CD4-positive, alpha-beta memory T cell (primary cell): ENCODE results near the gene RABEP1. TPM values are rescaled to one million over a fixed set of nuclear protein-coding genes. Genes with fewer than 3 reads are reported as not detected.
"Not testable (repeated sequence)": the region's sequence is repeated elsewhere in the genome, so short reads cannot be mapped to it uniquely, and the experiment has no call there.

Experiments used
- CTCF ChIA-PET: fragments of 350-600 bp; sonication (Branson Sonifier 250); formaldehyde crosslinking; loops from one replicate; lab custom pipeline; 2021; ENCODE audit warnings: inconsistent platforms; ENCODE audit not compliant: partially characterized antibody; lab: Charles Lee
- POLR2A ChIA-PET: fragments of 350-600 bp; sonication (Branson Sonifier 250); formaldehyde crosslinking; loops from one replicate; lab custom pipeline; 2021; ENCODE audit not compliant: partially characterized antibody; lab: Charles Lee
- DNase-seq, 5 donors: peaks; one replicate each; pipeline versions ENCODE4 v3.0.0 to v3.0.0-alpha.2; 2020 to 2022; ENCODE audit warnings: mixed read lengths in 1 of 5
- H3K27ac ChIP-seq: one replicate; pipeline ENCODE4 v1.7.0; 2013; ENCODE audit warnings: low read depth, low read length
- H3K27me3 ChIP-seq: 2 replicates; pipeline ENCODE4 v1.7.0; 2013; ENCODE audit warnings: mild to moderate bottlenecking, low read length, moderate library complexity; ENCODE audit not compliant: insufficient read depth
- H3K36me3 ChIP-seq: 2 replicates; pipeline ENCODE4 v1.7.0; 2013; ENCODE audit warnings: mild to moderate bottlenecking, low read length, moderate library complexity; ENCODE audit not compliant: insufficient read depth
- H3K4me1 ChIP-seq: 2 replicates; pipeline ENCODE4 v1.7.0; 2013; ENCODE audit warnings: mild to moderate bottlenecking, low read length, moderate library complexity; ENCODE audit not compliant: insufficient read depth
- H3K4me3 ChIP-seq, 2 donors: one replicate each; pipeline ENCODE4 v1.7.0; 2013; ENCODE audit warnings: low read length in 2 of 2, mild to moderate bottlenecking in 1 of 2
- H3K9me3 ChIP-seq, 2 donors: one replicate each; pipeline ENCODE4 v1.7.0; 2013; ENCODE audit warnings: low read length in 2 of 2, control low read depth in 1 of 2; ENCODE audit not compliant: control insufficient read depth in 1 of 2
- H3K27ac Mint-ChIP-seq, 7 donors: one replicate each; pipeline ENCODE4 v1.8.0; 2020 to 2021; ENCODE audit warnings: mixed read lengths in 7 of 7, mild to moderate bottlenecking in 6 of 7, inconsistent platforms in 3 of 7, moderate library complexity in 3 of 7
- H3K27me3 Mint-ChIP-seq, 2 donors: one replicate each; pipeline ENCODE4 v1.8.0; 2020 to 2021; ENCODE audit warnings: mixed read lengths in 2 of 2
- H3K36me3 Mint-ChIP-seq, 2 donors: one replicate each; pipeline ENCODE4 v1.8.0; 2020 to 2021; ENCODE audit warnings: mixed read lengths in 2 of 2, inconsistent platforms in 1 of 2, mild to moderate bottlenecking in 1 of 2
- H3K4me1 Mint-ChIP-seq, 4 donors: one replicate each; pipeline ENCODE4 v1.8.0; 2020 to 2021; ENCODE audit warnings: mixed read lengths in 4 of 4, mild to moderate bottlenecking in 1 of 4
- H3K4me3 Mint-ChIP-seq, 8 donors: one replicate each; pipeline ENCODE4 v1.8.0; 2020 to 2021; ENCODE audit warnings: mixed read lengths in 8 of 8, mild to moderate bottlenecking in 7 of 8, moderate library complexity in 6 of 8, inconsistent platforms in 3 of 8
- H3K9me3 Mint-ChIP-seq, 8 donors: one replicate each; pipeline ENCODE4 v1.8.0; 2020 to 2021; ENCODE audit warnings: mixed read lengths in 8 of 8, mild to moderate bottlenecking in 5 of 8, inconsistent platforms in 3 of 8, moderate library complexity in 1 of 8
- intact Hi-C: fragments of 100-400 bp; cut with micrococcal nuclease; formaldehyde crosslinking; loops from one replicate; pipeline ENCODE4 v1.15.1; 2023
- polyA plus RNA-seq, 2 donors: library from polyadenylated mRNA; unstranded; fragments of 300-500 nt; fragmentation: Illumina TruSeq; gene quantifications; one replicate each; pipeline ENCODE4 v1.2.3, GENCODE V29; 2021
- total RNA-seq, 2 experiments: library from RNA; stranded (reverse); gene quantifications; one replicate each; pipeline ENCODE4 v1.2.3, GENCODE V29; 2021

Gene RABEP1
- total and polyA plus RNA-seq, 4 experiments from 2014 or later: 13.9 to 54.2 (median 43.5) TPM

GRCh38 chr17:5431234-5431633 lies 149.2 kb downstream of the RABEP1 start:
- CTCF ChIA-PET: interaction anchor here (5.6 kb wide), 1 partner anchor 8 kb away, joined by 26 read pairs; the partner anchor contains the start of gene C1QBP
- H3K27ac Mint-ChIP-seq: peak overlapping the region in 4 of 7 donors; percentile 1 to 74 (median 34)
- H3K9me3 ChIP-seq, H3K4me1 Mint-ChIP-seq, H3K4me3 Mint-ChIP-seq, intact Hi-C loops, H3K4me3 ChIP-seq, H3K27me3 ChIP-seq, H3K4me1 ChIP-seq, H3K9me3 Mint-ChIP-seq, POLR2A ChIA-PET, H3K27me3 Mint-ChIP-seq, H3K27ac ChIP-seq, DNase-seq: not testable (repeated sequence)
- H3K36me3 ChIP-seq: peaks cover 73% of the 10 kb centered on the region
- H3K36me3 Mint-ChIP-seq: peaks cover 58 to 81% of the 10 kb centered on the region in 2 donors

DNA sequence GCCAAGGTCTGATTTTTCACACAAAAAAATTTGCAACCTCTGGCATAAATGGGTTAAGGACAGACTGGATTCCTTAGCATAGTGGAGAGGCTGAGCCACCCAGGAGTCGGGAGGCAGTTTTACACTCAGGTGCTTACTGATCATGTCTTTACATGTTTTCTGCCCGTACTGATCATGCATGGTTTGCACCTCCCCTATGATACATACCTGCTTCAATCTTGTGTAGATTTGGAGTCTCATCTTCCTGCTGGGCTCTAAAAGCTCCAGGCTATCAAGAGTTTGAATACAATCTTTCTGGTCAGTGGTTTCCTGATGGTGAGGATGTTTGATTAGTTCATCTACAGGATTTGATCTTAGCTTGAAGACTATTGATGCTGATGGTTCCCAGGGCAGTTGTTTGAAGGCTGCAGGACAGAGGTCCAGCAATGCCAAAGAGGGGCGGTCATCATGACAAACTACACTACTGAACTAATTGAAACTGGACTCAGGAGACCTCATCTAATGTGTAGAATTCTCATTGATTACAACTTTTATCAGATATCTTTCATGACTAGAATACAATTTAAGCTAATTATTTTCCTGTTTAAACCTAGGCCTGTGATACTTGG lies 150.0 kb downstream of the RABEP1 start:
- Mint-ChIP-seq H3K4me1 (peaks cover 6 to 18% (median 13%) of the 10 kb centered on the region in 4 donors), H3K27ac (peak overlapping the region in 3 of 7 donors; percentile 17 to 30 (median 23)), H3K36me3 (peaks cover 61 to 87% of the 10 kb centered on the region in 2 donors), H3K4me3 (no peak overlapping the region), H3K9me3 (no peaks in the 10 kb centered on the region), H3K27me3 (no peaks in the 10 kb centered on the region)
- Histone ChIP-seq H3K27ac (no peak overlapping the region), H3K9me3 (no peaks in the 10 kb centered on the region), H3K36me3 (peaks cover 73% of the 10 kb centered on the region), H3K27me3 (no peaks in the 10 kb centered on the region), H3K4me1 (peaks cover 12% of the 10 kb centered on the region), H3K4me3 (no peak overlapping the region)
- intact Hi-C loops: no loop called here
- CTCF ChIA-PET: interaction anchor here (0.7 kb wide), 1 partner anchor 9 kb away, joined by 6 read pairs; no protein-coding TSS in a partner anchor
- POLR2A ChIA-PET: interaction anchor here (1.2 kb wide), 1 partner anchor 13 kb away, joined by 3 read pairs; the partner anchor contains the start of genes NUP88 and RPAIN
- DNase-seq: no peak

- CTCF ChIA-PET: no interaction called here
- Histone ChIP-seq H3K4me1 (peaks cover 34% of the 10 kb centered on the region), H3K27ac (no peak overlapping the region), H3K36me3 (peaks cover 53% of the 10 kb centered on the region), H3K27me3 (no peaks in the 10 kb centered on the region), H3K9me3 (no peaks in the 10 kb centered on the region), H3K4me3 (no peak overlapping the region)
- Mint-ChIP-seq H3K4me3 (no peak overlapping the region), H3K27me3 (no peaks in the 10 kb centered on the region), H3K27ac (peak overlapping the region in 2 of 7 donors; percentile 37 to 41), H3K36me3 (peaks cover 45 to 77% of the 10 kb centered on the region in 2 donors), H3K9me3 (no peaks in the 10 kb centered on the region), H3K4me1 (peaks cover 21 to 44% (median 30%) of the 10 kb centered on the region in 4 donors)
- intact Hi-C loops: no loop called here
- POLR2A ChIA-PET: interaction anchor here (0.7 kb wide), 1 partner anchor 11 kb away, joined by 3 read pairs; no protein-coding TSS in a partner anchor
- DNase-seq: no peak
Measured at GRCh38 chr17:5434984-5435383, 152.9 kb downstream of the RABEP1 start.

Other genes starting within 250 kb of the RABEP1 start
- gene SLC52A1, start 246.9 kb upstream of the RABEP1 start, total RNA-seq: under 1 TPM; 0.53 to 0.58 TPM
- gene SLC52A1, start 246.9 kb upstream of the RABEP1 start, polyA plus RNA-seq: under 1 TPM; 0.20 to 0.29 TPM
- 10 to 100 TPM; 12.0 to 13.0 TPM for gene ZFP3, start 203.8 kb upstream of the RABEP1 start, total RNA-seq
- 1 to 10 TPM in 1 of 2 donors, under 1 TPM in 1; 0.52 to 1.3 TPM for gene ZFP3, start 203.8 kb upstream of the RABEP1 start, polyA plus RNA-seq
- 10 to 100 TPM; 18.7 to 19.7 TPM for gene ZNF232, start 170.4 kb upstream of the RABEP1 start, total RNA-seq
- gene ZNF232, start 170.4 kb upstream of the RABEP1 start, polyA plus RNA-seq: 1 to 10 TPM; 2.8 to 9.8 TPM
- under 1 TPM in 1 of 2 experiments, not detected in 1; 0.14 TPM for gene USP6, start 166.3 kb upstream of the RABEP1 start, total RNA-seq
- under 1 TPM; 0.02 TPM for gene USP6, start 166.3 kb upstream of the RABEP1 start, polyA plus RNA-seq
- 10 to 100 TPM; 28.9 to 30.7 TPM for gene ZNF594, start 90.4 kb upstream of the RABEP1 start, total RNA-seq
- gene ZNF594, start 90.4 kb upstream of the RABEP1 start, polyA plus RNA-seq: 1 to 10 TPM in 1 of 2 donors, under 1 TPM in 1; 0.57 to 2.6 TPM
- gene SCIMP, start 47.4 kb upstream of the RABEP1 start, total RNA-seq: under 1 TPM; 0.19 to 0.32 TPM
- 1 to 10 TPM in 1 of 2 donors, under 1 TPM in 1; 0.08 to 1.5 TPM for gene SCIMP, start 47.4 kb upstream of the RABEP1 start, polyA plus RNA-seq
- 10 to 100 TPM; 91.0 to 92.5 TPM for gene NUP88, start 137.4 kb downstream of the RABEP1 start, total RNA-seq
- 100 to 1,000 TPM; 110 to 142 TPM for gene NUP88, start 137.4 kb downstream of the RABEP1 start, polyA plus RNA-seq
- 10 to 100 TPM; 84.1 to 84.9 TPM for gene RPAIN, start 137.9 kb downstream of the RABEP1 start, total RNA-seq
- gene RPAIN, start 137.9 kb downstream of the RABEP1 start, polyA plus RNA-seq: 10 to 100 TPM; 32.2 to 37.4 TPM
- gene C1QBP, start 156.9 kb downstream of the RABEP1 start, total RNA-seq: 10 to 100 TPM; 73.1 to 78.9 TPM
- gene C1QBP, start 156.9 kb downstream of the RABEP1 start, polyA plus RNA-seq: 100 to 1,000 TPM; 248 to 411 TPM
- gene DHX33, start 186.7 kb downstream of the RABEP1 start, total RNA-seq: 10 to 100 TPM; 10.5 to 11.5 TPM
- under 1 TPM; 0.59 to 0.70 TPM for gene DHX33, start 186.7 kb downstream of the RABEP1 start, polyA plus RNA-seq
- 10 to 100 TPM; 85.0 to 86.2 TPM for gene DERL2, start 203.9 kb downstream of the RABEP1 start, total RNA-seq
- 10 to 100 TPM; 66.2 to 95.9 TPM for gene DERL2, start 203.9 kb downstream of the RABEP1 start, polyA plus RNA-seq
- gene MIS12, start 204.3 kb downstream of the RABEP1 start, total RNA-seq: 10 to 100 TPM; 42.2 to 45.0 TPM
- 10 to 100 TPM; 19.6 to 21.8 TPM for gene MIS12, start 204.3 kb downstream of the RABEP1 start, polyA plus RNA-seq